Gastrocnemius medialis (tissue), 4 donors: ENCODE measurements around the gene GJC3. TPM values are rescaled to one million over a fixed set of nuclear protein-coding genes. Genes with fewer than 3 reads are reported as not detected.

Experiments
- ATAC-seq, 2 donors: fragments of 150-250 bp; one replicate each; pipeline ENCODE4 v1.9.1; 2016
- DNase-seq, 2 donors: peaks; one replicate each; pipeline ENCODE4 v3.0.0-alpha.2; 2019
- H3K27ac ChIP-seq, 4 donors: fragments of 200-600 bp; sonication (generic); 1 replicate in 1 of 4; 2 replicates in 3 of 4; pipeline ENCODE4 v1.5.1; 2016 to 2018; ENCODE audit warnings: mild to moderate bottlenecking in 2 of 4, moderate library complexity in 1 of 4
- H3K27me3 ChIP-seq, 3 donors: fragments of 200-600 bp; sonication (generic) in 2 of 3; 1 replicate in 1 of 3; 2 replicates in 2 of 3; pipeline versions ENCODE4 v1.5.1 to v1.6.0; 2016 to 2019; ENCODE audit warnings: mild to moderate bottlenecking in 1 of 3, moderate library complexity in 1 of 3
- H3K36me3 ChIP-seq, 2 donors: fragments of 200-600 bp; sonication (generic) in 1 of 2; one replicate each; pipeline ENCODE4 v1.5.1; 2017 to 2018
- H3K4me1 ChIP-seq, 2 donors: fragments of 200-600 bp; sonication (generic) in 1 of 2; one replicate each; pipeline ENCODE4 v1.5.1; 2016 to 2017; ENCODE audit warnings: mild to moderate bottlenecking in 2 of 2
- H3K4me3 ChIP-seq, 4 donors: fragments of 200-600 bp; sonication (generic) in 3 of 4; 1 replicate in 1 of 4; 2 replicates in 3 of 4; pipeline ENCODE4 v1.5.1; 2016 to 2019; ENCODE audit warnings: mild to moderate bottlenecking in 2 of 4
- H3K9me3 ChIP-seq, 3 donors: fragments of 200-600 bp; sonication (generic) in 2 of 3; 1 replicate in 1 of 3; 2 replicates in 2 of 3; pipeline ENCODE4 v1.5.1; 2016 to 2019
- POLR2A ChIP-seq, 2 donors: fragments of 450-650 bp; IDR thresholded peaks; one replicate each; pipeline ENCODE4 v1.6.1; 2017; ENCODE audit warnings: antibody characterized with exemption in 2 of 2, mild to moderate bottlenecking in 2 of 2, moderate library complexity in 2 of 2
- in situ Hi-C, 4 donors: fragments of 200-750 bp; cut with MboI; loops; one replicate each; pipeline versions ENCODE4 v1.15.0 to v1.8.0; 2017; ENCODE audit warnings: low sequenced_read_pairs in 4 of 4
- intact Hi-C: fragments of 100-400 bp; cut with DNase I; formaldehyde crosslinking; loops from one replicate; pipeline ENCODE4 v1.15.1; 2023; ENCODE audit warnings: low total_unique reads
- total RNA-seq, 4 donors: library from RNA; depleted of rRNA; stranded (reverse); fragments of >200 nt; gene quantifications; one replicate each; pipeline versions ENCODE4 v1.1.0 to v1.2.3, GENCODE V29; 2016
- TF ChIP-seq, protein P1 (sequence below), 5 experiments: fragments of 450-650 bp in 3 of 5; fragments of 200-600 bp in 2 of 5; sonication (generic) in 2 of 5; IDR thresholded peaks in 4 of 5; conservative IDR thresholded peaks in 1 of 5; 1 replicate in 4 of 5; 2 replicates in 1 of 5; pipeline ENCODE4 v1.5.1; 2016 to 2019; ENCODE audit warnings: antibody characterized with exemption in 5 of 5, mild to moderate bottlenecking in 3 of 5, moderate library complexity in 3 of 5

The GJC3 gene
- total RNA-seq, 4 donors from 2014 or later, result not detected

DNA sequence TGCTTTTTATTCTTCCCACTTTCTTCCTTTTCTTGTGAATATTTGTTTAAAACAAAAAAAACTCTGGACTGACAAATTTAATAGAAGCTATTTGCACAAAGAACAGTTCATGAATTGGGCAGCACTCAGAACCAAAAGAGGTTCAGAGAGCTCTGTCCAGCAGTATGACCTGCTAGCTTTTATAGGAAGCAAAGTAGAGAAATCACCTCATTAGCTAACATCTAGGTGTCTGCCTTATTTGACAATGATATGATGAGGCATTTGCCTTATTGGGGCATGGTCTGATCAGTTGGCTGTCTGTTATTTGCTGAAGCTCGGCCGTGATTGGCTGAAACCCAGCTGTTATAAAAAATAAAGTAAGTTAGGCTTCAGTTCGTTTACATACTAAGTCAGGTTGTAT lies 9.3 kb downstream of the GJC3 start:
- Histone ChIP-seq H3K4me3 (peak overlapping the region; percentile 63 to 95 (median 86)), H3K27me3 (no peaks in the 10 kb centered on the region), H3K4me1 (peaks cover 34 to 39% of the 10 kb centered on the region in 2 donors), H3K9me3 (no peaks in the 10 kb centered on the region), H3K36me3 (peaks cover 0 to 24% of the 10 kb centered on the region in 2 donors), H3K27ac (peak overlapping the region; percentile 85 to 95 (median 93))
- no peak for ATAC-seq
- no peak for TF ChIP-seq POLR2A (IDR thresholded peaks at IDR 0.05)
- TF ChIP-seq, protein P1, sequence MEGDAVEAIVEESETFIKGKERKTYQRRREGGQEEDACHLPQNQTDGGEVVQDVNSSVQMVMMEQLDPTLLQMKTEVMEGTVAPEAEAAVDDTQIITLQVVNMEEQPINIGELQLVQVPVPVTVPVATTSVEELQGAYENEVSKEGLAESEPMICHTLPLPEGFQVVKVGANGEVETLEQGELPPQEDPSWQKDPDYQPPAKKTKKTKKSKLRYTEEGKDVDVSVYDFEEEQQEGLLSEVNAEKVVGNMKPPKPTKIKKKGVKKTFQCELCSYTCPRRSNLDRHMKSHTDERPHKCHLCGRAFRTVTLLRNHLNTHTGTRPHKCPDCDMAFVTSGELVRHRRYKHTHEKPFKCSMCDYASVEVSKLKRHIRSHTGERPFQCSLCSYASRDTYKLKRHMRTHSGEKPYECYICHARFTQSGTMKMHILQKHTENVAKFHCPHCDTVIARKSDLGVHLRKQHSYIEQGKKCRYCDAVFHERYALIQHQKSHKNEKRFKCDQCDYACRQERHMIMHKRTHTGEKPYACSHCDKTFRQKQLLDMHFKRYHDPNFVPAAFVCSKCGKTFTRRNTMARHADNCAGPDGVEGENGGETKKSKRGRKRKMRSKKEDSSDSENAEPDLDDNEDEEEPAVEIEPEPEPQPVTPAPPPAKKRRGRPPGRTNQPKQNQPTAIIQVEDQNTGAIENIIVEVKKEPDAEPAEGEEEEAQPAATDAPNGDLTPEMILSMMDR (IDR thresholded peaks at IDR 0.05 in 4 of 5, conservative IDR thresholded peaks at IDR 0.05 in 1 of 5), result no peak
- in situ Hi-C loops, result no loop called here
- intact Hi-C loops, result loop anchor here (1.0 kb wide), 1 partner anchor 289 kb away; no protein-coding TSS in a partner anchor
- DNase-seq, result no peak

DNA sequence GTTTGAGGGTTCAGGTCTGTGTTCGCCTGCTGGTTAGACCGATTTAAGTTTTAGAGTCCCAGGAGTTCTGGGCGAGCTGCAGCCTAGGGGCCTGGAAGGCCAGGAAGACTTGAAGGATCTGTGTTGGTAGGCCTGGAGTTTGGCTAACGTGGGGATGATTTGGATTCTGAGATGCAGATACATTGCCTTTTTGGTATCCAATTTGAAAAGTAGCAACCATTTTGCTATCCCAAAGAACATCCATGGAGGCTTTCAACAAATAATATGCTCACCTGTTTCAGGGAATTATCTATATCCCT lies 9.7 kb downstream of the GJC3 start:
- peaks cover 34 to 39% of the 10 kb centered on the region in 2 donors for H3K4me1 ChIP-seq
- no peak for DNase-seq
- peak overlapping the region; percentile 63 to 95 (median 86) for H3K4me3 ChIP-seq
- no peaks in the 10 kb centered on the region for H3K27me3 ChIP-seq
- in situ Hi-C loops, result loop anchor here in 2 of 4 donors (10.0 kb wide), 1 partner anchor 75 kb away; no protein-coding TSS in a partner anchor
- H3K9me3 ChIP-seq, result no peaks in the 10 kb centered on the region
- ATAC-seq, result no peak
- peaks cover 0 to 27% of the 10 kb centered on the region in 2 donors for H3K36me3 ChIP-seq
- TF ChIP-seq POLR2A (IDR thresholded peaks at IDR 0.05), result no peak
- TF ChIP-seq, protein P1 (IDR thresholded peaks at IDR 0.05 in 4 of 5, conservative IDR thresholded peaks at IDR 0.05 in 1 of 5), result no peak
- intact Hi-C loops, result loop anchor here (1.0 kb wide), 2 partner anchors 288 to 303 kb away; partner anchors contain the start of gene ZSCAN25
- H3K27ac ChIP-seq, result peak overlapping the region; percentile 85 to 95 (median 93)

DNA sequence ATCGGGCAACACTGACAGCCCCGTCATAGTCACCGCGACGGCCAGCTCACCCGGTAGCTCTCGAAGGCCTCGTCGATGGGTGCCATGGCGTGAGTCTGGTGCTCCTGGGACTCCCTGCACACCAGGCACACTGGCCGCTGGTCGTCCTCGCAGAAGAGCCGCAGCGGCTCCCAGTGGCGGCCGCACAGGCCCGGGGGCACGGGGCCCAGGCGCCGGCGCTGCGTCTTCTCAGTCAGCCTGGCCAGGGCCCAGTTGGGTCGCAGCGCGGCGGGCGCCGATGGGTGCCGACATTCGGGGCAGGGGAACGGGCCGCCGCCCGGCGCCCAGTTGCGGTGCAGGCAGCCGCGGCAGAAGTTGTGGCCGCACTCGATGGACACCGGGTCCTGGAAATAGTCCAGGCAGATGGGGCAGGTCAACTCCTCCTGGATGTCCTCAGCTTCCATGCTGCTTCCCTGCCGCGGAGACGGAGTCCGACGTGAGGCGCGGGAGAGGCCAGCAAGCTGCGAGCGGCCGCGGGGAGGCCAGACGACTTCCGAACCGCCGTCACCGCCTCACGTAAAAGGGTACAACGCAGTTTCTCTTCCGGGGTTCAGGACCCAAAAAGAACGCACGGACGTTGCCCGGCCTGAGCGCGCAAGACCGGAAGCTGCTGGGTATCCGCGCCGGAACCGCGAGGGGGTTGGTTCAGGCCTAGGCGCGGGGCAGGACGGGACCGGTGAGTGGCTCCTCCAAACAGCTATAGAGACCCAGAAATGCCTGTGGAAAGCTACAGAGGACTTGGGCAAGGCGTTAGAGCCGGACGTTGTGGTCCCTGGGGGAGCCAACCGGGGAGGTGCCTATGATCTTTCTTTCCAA lies 10.2 kb downstream of the GJC3 start, which contains the start of gene TRIM4:
TSS of gene TRIM4 (minus strand) at position 572 of the 855 bp plus-strand sequence. CDS start at position 443, 129 bp downstream.
- intact Hi-C loops, result loop anchor here (1.0 kb wide), 1 partner anchor 303 kb away; the partner anchor contains the start of gene ZSCAN25
- DNase-seq, result peak; percentile 89 to 91
- in situ Hi-C loops, result loop anchor here in 2 of 4 donors (10.0 kb wide), 1 partner anchor 76 kb away; no protein-coding TSS in a partner anchor
- H3K27me3 ChIP-seq, result no peaks in the 10 kb centered on the region
- ATAC-seq, result peak; percentile 96
- no peaks in the 10 kb centered on the region for H3K9me3 ChIP-seq
- peak within 1 kb of the TSS; percentile 85 to 95 (median 93) for H3K27ac ChIP-seq
- peak within 1 kb of the TSS; percentile 63 to 95 (median 86) for H3K4me3 ChIP-seq
- peaks cover 0 to 27% of the 10 kb centered on the region in 2 donors for H3K36me3 ChIP-seq
- TF ChIP-seq, protein P1 (IDR thresholded peaks at IDR 0.05 in 4 of 5, conservative IDR thresholded peaks at IDR 0.05 in 1 of 5), result peak; percentile 23 to 52 (median 34)
- peak; percentile 82 to 85 for TF ChIP-seq POLR2A (IDR thresholded peaks at IDR 0.05)
- H3K4me1 ChIP-seq, result peaks cover 34 to 39% of the 10 kb centered on the region in 2 donors

DNA sequence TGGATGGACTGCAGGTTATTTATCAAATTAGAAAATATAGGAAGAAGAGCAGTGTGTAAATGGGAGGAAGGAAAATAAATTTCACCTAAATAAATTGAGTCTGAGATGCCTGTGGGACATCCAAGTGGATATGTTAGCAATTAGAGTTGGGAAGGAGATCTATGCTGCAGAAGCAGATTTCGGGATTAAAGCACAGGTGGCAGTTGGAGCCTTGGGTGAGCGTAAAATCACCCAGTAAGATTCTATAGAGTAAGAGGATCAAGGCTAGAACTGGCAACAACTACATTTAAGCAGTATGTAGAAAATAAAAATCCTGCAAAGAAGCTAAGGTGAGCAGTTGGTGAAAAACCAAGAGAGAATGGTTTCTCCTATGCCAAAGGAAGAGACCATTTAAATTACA lies 18.4 kb downstream of the GJC3 start:
- no peaks in the 10 kb centered on the region for H3K27me3 ChIP-seq
- no peak overlapping the region for H3K27ac ChIP-seq
- ATAC-seq (no peak), DNase-seq (no peak)
- no peak for TF ChIP-seq POLR2A (IDR thresholded peaks at IDR 0.05)
- TF ChIP-seq, protein P1 (IDR thresholded peaks at IDR 0.05 in 4 of 5, conservative IDR thresholded peaks at IDR 0.05 in 1 of 5), result no peak
- no peaks in the 10 kb centered on the region for H3K9me3 ChIP-seq
- H3K4me3 ChIP-seq, result no peak overlapping the region
- peaks cover 0 to 4% of the 10 kb centered on the region in 2 donors for H3K4me1 ChIP-seq
- intact Hi-C loops (no loop called here), in situ Hi-C loops (loop anchor here in 2 of 4 donors (10.0 kb wide), 1 partner anchor 84 kb away; no protein-coding TSS in a partner anchor)
- H3K36me3 ChIP-seq, result peaks cover 3 to 57% of the 10 kb centered on the region in 2 donors
